HPDE6-E6E7 (cell line): ENCODE results near the gene SRP68.

Experiments used
- DNase-seq: peaks from one replicate; pipeline ENCODE4 v3.0.0; 2011; ENCODE audit warnings: missing footprints; ENCODE audit errors: extremely low spot score

Gene SRP68

GRCh38 chr17:75998327-75998795, 74.0 kb downstream of the SRP68 start:
- no peak for DNase-seq

GRCh38 chr17:75996665-75997590, 75.4 kb downstream of the SRP68 start:
- peak; percentile 60 for DNase-seq

GRCh38 chr17:75995385-75995925, 76.9 kb downstream of the SRP68 start:
- no peak for DNase-seq

GRCh38 chr17:75994802-75995370, 77.4 kb downstream of the SRP68 start:
- no peak for DNase-seq

- DNase-seq, result no peak
Observed at GRCh38 chr17:75991396-75991795, 80.9 kb downstream of the SRP68 start.
